ENCODE measurements around the gene RIPPLY3.

GRCh38 chr21:37059181-37059580 lies 52.7 kb downstream of the RIPPLY3 start:
- TF ChIP-seq, protein P1, sequence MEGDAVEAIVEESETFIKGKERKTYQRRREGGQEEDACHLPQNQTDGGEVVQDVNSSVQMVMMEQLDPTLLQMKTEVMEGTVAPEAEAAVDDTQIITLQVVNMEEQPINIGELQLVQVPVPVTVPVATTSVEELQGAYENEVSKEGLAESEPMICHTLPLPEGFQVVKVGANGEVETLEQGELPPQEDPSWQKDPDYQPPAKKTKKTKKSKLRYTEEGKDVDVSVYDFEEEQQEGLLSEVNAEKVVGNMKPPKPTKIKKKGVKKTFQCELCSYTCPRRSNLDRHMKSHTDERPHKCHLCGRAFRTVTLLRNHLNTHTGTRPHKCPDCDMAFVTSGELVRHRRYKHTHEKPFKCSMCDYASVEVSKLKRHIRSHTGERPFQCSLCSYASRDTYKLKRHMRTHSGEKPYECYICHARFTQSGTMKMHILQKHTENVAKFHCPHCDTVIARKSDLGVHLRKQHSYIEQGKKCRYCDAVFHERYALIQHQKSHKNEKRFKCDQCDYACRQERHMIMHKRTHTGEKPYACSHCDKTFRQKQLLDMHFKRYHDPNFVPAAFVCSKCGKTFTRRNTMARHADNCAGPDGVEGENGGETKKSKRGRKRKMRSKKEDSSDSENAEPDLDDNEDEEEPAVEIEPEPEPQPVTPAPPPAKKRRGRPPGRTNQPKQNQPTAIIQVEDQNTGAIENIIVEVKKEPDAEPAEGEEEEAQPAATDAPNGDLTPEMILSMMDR (IDR thresholded peaks at IDR 0.05; ENCODE audit: borderline replicate concordance, extremely low read depth, low read length, poor library complexity, severe bottlenecking) = no peak
- TF ChIP-seq EZH2 (IDR thresholded peaks at IDR 0.05; ENCODE audit: borderline replicate concordance, low read depth, low read length, severe bottlenecking) = no peak

All from DND-41 (cell line).